NOMO-1 (cell line): Measurements from ENCODE around the gene FAM53B.

Experiments used
- DNase-seq, 2 experiments: peaks; one replicate each; lab custom pipeline; 2025; ENCODE audit not compliant: unreplicated experiment in 2 of 2; lab: John Stamatoyannopoulos, UW

The FAM53B gene

GRCh38 chr10:124603376-124604213, 140.6 kb downstream of the FAM53B start:
- DNase-seq, result no peak

GRCh38 chr10:124602646-124603365, 141.4 kb downstream of the FAM53B start:
- no peak for DNase-seq

GRCh38 chr10:124602121-124602561, 142.0 kb downstream of the FAM53B start:
- no peak for DNase-seq

GRCh38 chr10:124601431-124602120, 142.6 kb downstream of the FAM53B start:
- DNase-seq, result no peak

GRCh38 chr10:124601016-124601415, 143.2 kb downstream of the FAM53B start:
- no peak for DNase-seq

- no peak for DNase-seq
These were observed 143.9 kb downstream of the FAM53B start for GRCh38 chr10:124600051-124600880.

GRCh38 chr10:124599588-124600050, 144.6 kb downstream of the FAM53B start:
- DNase-seq, result no peak

GRCh38 chr10:124598773-124599587, 145.2 kb downstream of the FAM53B start:
- DNase-seq, result no peak

GRCh38 chr10:124598196-124598595, 146.0 kb downstream of the FAM53B start:
- DNase-seq, result no peak

GRCh38 chr10:124597846-124598165, 146.4 kb downstream of the FAM53B start:
- DNase-seq, result no peak

- no peak for DNase-seq
These were observed 147.0 kb downstream of the FAM53B start for GRCh38 chr10:124596962-124597845.

- DNase-seq, result no peak
These were observed 147.9 kb downstream of the FAM53B start for GRCh38 chr10:124596116-124596785.

GRCh38 chr10:124595143-124595883, 148.9 kb downstream of the FAM53B start:
- DNase-seq, result no peak

- no peak for DNase-seq
These were observed 149.9 kb downstream of the FAM53B start for GRCh38 chr10:124594240-124594639.

- no peak for DNase-seq
These were observed 150.7 kb downstream of the FAM53B start for GRCh38 chr10:124593431-124593985.

GRCh38 chr10:124592736-124593430, 151.3 kb downstream of the FAM53B start:
- no peak for DNase-seq

GRCh38 chr10:124592101-124592500, 152.1 kb downstream of the FAM53B start:
- no peak for DNase-seq
